ENCODE measurements around the gene OAF. TPM values are rescaled to one million over a fixed set of nuclear protein-coding genes. Genes with fewer than 3 reads are reported as not detected.

The OAF gene
- total RNA-seq, 1 experiment from 2014 or later, result 25.0 TPM

DNA sequence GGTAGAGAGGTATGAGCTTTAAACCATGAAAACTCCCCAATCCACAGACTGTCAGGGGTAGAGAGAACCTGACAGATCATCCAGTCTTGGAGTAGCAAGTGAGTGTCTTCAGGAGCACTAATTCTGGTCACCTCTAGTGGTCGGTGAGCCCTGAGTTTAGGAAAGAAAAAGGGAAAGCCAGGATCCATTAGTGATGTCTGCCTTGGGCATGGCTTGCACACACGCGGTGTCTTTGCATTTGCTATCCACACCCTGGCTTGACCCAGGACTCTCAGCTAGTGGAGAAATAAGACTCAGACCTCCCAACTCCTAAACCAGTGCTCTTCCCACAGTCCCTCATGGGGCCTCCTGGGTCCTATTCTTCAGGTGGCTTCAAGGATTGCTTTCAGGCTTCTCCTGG lies 48.4 kb downstream of the OAF start:
- Histone ChIP-seq H3K4me1 (ENCODE audit: insufficient read depth, low read length, poor library complexity, severe bottlenecking) (no peaks in the 10 kb centered on the region), H3K27me3 (replicated peaks; ENCODE audit: insufficient read depth, low read depth, low read length, poor library complexity) (peaks cover 26% of the 10 kb centered on the region), H3K36me3 (ENCODE audit: insufficient read depth, low read length, poor library complexity, severe bottlenecking) (no peaks in the 10 kb centered on the region), H3K4me3 (ENCODE audit: low read depth, low read length, poor library complexity, severe bottlenecking) (no peak overlapping the region), H3K27ac (ENCODE audit: low read depth, low read length, poor library complexity, severe bottlenecking) (no peak overlapping the region), H3K9me3 (ENCODE audit: low read depth, low read length, poor library complexity, severe bottlenecking) (no peaks in the 10 kb centered on the region)
- BruUV-seq (replicated peaks), result no TSS peak
- TF ChIP-seq, protein P1, sequence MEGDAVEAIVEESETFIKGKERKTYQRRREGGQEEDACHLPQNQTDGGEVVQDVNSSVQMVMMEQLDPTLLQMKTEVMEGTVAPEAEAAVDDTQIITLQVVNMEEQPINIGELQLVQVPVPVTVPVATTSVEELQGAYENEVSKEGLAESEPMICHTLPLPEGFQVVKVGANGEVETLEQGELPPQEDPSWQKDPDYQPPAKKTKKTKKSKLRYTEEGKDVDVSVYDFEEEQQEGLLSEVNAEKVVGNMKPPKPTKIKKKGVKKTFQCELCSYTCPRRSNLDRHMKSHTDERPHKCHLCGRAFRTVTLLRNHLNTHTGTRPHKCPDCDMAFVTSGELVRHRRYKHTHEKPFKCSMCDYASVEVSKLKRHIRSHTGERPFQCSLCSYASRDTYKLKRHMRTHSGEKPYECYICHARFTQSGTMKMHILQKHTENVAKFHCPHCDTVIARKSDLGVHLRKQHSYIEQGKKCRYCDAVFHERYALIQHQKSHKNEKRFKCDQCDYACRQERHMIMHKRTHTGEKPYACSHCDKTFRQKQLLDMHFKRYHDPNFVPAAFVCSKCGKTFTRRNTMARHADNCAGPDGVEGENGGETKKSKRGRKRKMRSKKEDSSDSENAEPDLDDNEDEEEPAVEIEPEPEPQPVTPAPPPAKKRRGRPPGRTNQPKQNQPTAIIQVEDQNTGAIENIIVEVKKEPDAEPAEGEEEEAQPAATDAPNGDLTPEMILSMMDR (conservative IDR thresholded peaks at IDR 0.05; ENCODE audit: low read depth, low read length), result no peak
- TF ChIP-seq EZH2 (IDR thresholded peaks at IDR 0.05; ENCODE audit: borderline replicate concordance, low read depth, low read length, poor library complexity, severe bottlenecking), result no peak
- intact Hi-C loops (cut with micrococcal nuclease; ENCODE audit: unreplicated experiment), result no loop called here
- no peak for DNase-seq (ENCODE audit: low spot score)
- ChIA-PET CTCF (no interaction called here), POLR2A (ENCODE audit: low non-redundant PET) (no interaction called here)

DNA sequence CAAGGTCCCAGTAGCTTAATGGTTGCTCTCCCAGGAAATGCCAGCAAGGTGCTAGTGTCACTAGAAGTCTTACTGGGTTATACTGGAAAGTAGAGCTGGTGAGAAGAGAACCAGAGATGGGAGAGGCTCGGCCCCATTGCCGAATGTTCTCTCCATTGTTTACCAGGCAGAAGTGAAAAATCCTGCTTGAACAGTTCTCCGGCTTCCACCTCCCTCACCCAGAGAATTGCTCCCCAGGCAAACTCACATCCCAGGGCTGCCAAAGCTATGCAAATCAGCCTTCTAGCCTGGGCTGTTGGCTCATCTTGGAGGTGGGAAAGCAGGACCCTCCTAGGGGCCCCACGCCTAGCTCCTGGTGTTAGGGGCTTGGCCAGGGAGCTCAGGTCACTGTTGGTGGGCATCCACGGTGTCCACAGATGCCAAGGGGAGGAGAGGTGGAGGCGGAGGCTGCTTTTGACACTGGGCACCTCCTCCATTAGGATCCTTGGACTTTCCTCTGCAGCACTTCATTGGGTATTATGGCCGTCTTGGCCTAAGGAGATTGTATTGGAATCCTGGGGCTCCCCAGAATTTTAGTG lies 49.2 kb downstream of the OAF start:
- ChIA-PET CTCF (no interaction called here), POLR2A (ENCODE audit: low non-redundant PET) (no interaction called here)
- Histone ChIP-seq H3K4me3 (ENCODE audit: low read depth, low read length, poor library complexity, severe bottlenecking) (no peak overlapping the region), H3K4me1 (ENCODE audit: insufficient read depth, low read length, poor library complexity, severe bottlenecking) (no peaks in the 10 kb centered on the region), H3K27me3 (replicated peaks; ENCODE audit: insufficient read depth, low read depth, low read length, poor library complexity) (peaks cover 24% of the 10 kb centered on the region), H3K36me3 (ENCODE audit: insufficient read depth, low read length, poor library complexity, severe bottlenecking) (no peaks in the 10 kb centered on the region), H3K27ac (ENCODE audit: low read depth, low read length, poor library complexity, severe bottlenecking) (no peak overlapping the region), H3K9me3 (ENCODE audit: low read depth, low read length, poor library complexity, severe bottlenecking) (no peaks in the 10 kb centered on the region)
- intact Hi-C loops (cut with micrococcal nuclease; ENCODE audit: unreplicated experiment), result no loop called here
- no peak for DNase-seq (ENCODE audit: low spot score)
- TF ChIP-seq EZH2 (IDR thresholded peaks at IDR 0.05; ENCODE audit: borderline replicate concordance, low read depth, low read length, poor library complexity, severe bottlenecking), result no peak
- TF ChIP-seq, protein P1 (conservative IDR thresholded peaks at IDR 0.05; ENCODE audit: low read depth, low read length), result no peak
- BruUV-seq (replicated peaks), result no TSS peak

DNA sequence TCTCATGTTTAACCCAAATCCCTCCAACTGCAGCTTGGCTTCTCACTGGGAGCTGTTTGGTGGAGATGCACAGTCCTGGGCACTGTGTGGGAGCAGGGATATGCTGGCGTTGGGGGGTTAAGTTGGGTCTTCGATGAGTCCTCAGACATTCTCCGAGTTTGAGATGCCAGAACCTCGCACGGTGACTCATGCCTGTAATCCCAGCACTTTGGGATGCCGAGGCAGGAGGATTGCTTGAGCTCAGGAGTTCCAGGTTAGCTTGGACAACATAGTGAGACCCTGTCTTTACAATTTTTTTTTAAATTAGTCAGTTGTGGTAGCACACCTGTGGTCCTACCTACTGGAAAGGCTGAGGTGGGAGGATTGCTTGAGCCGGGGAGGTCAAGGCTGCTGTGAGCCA lies 49.8 kb downstream of the OAF start:
- DNase-seq (ENCODE audit: low spot score), result no peak
- no TSS peak for BruUV-seq (replicated peaks)
- intact Hi-C loops (cut with micrococcal nuclease; ENCODE audit: unreplicated experiment), result no loop called here
- H3K27me3 ChIP-seq (replicated peaks; ENCODE audit: insufficient read depth, low read depth, low read length, poor library complexity), result peaks cover 19% of the 10 kb centered on the region
- H3K36me3 ChIP-seq (ENCODE audit: insufficient read depth, low read length, poor library complexity, severe bottlenecking), result no peaks in the 10 kb centered on the region
- H3K9me3 ChIP-seq (ENCODE audit: low read depth, low read length, poor library complexity, severe bottlenecking), result no peaks in the 10 kb centered on the region
- H3K4me3 ChIP-seq (ENCODE audit: low read depth, low read length, poor library complexity, severe bottlenecking), result no peak overlapping the region
- TF ChIP-seq, protein P1 (conservative IDR thresholded peaks at IDR 0.05; ENCODE audit: low read depth, low read length), result no peak
- TF ChIP-seq EZH2 (IDR thresholded peaks at IDR 0.05; ENCODE audit: borderline replicate concordance, low read depth, low read length, poor library complexity, severe bottlenecking), result no peak
- no peak overlapping the region for H3K27ac ChIP-seq (ENCODE audit: low read depth, low read length, poor library complexity, severe bottlenecking)
- CTCF ChIA-PET, result no interaction called here
- POLR2A ChIA-PET (ENCODE audit: low non-redundant PET), result no interaction called here
- H3K4me1 ChIP-seq (ENCODE audit: insufficient read depth, low read length, poor library complexity, severe bottlenecking), result no peaks in the 10 kb centered on the region

Data from A673 (cell line).